GM23338 (cell line): ENCODE measurements around the gene CDH4. TPM values are rescaled to one million over a fixed set of nuclear protein-coding genes. Genes with fewer than 3 reads are reported as not detected.

ENCODE experiments used
- ATAC-seq: fragments of 200-7000 bp; cut with Tn5 transposase; 3 replicates; pipeline ENCODE4 v1.9.1; 2020
- DNase-seq: peaks from one replicate; pipeline ENCODE4 v3.0.0-alpha.2; 2015; ENCODE audit warnings: low spot score
- H2AFZ ChIP-seq: fragments of 200-600 bp; sonication (generic); 2 replicates; pipeline ENCODE4 v1.8.0; 2016; ENCODE audit warnings: antibody characterized with exemption, mild to moderate bottlenecking, moderate library complexity
- H3F3A ChIP-seq: fragments of 200-600 bp; sonication (generic); replicated peaks from 2 replicates; pipeline ENCODE4 v1.8.0; 2017; ENCODE audit warnings: antibody characterized with exemption, mixed run types, low read depth
- H3K27ac ChIP-seq: fragments of 200-600 bp; sonication (generic); 2 replicates; pipeline ENCODE4 v1.6.1; 2016; ENCODE audit warnings: low read depth
- H3K27me3 ChIP-seq: fragments of 200-600 bp; sonication (generic); 2 replicates; pipeline ENCODE4 v1.8.0; 2016; ENCODE audit warnings: mild to moderate bottlenecking, mixed run types, moderate library complexity; ENCODE audit not compliant: insufficient read depth
- H3K36me3 ChIP-seq: fragments of 200-600 bp; sonication (generic); 2 replicates; pipeline ENCODE4 v1.8.0; 2016; ENCODE audit warnings: mild to moderate bottlenecking; ENCODE audit not compliant: insufficient read depth
- H3K4me1 ChIP-seq: fragments of 200-600 bp; sonication (generic); 2 replicates; pipeline ENCODE4 v1.8.0; 2016; ENCODE audit warnings: mild to moderate bottlenecking, moderate library complexity; ENCODE audit not compliant: insufficient read depth
- H3K4me2 ChIP-seq: fragments of 200-600 bp; sonication (generic); 2 replicates; pipeline ENCODE4 v1.7.1; 2017; ENCODE audit warnings: mixed run types
- H3K4me3 ChIP-seq: fragments of 200-600 bp; sonication (generic); 2 replicates; pipeline ENCODE4 v1.6.1; 2016; ENCODE audit warnings: mixed run types
- H3K79me2 ChIP-seq: fragments of 200-600 bp; sonication (generic); replicated peaks from 2 replicates; pipeline ENCODE4 v1.8.0; 2017; ENCODE audit warnings: mild to moderate bottlenecking; ENCODE audit not compliant: insufficient read depth
- H3K9me2 ChIP-seq: fragments of 200-600 bp; sonication (generic); 2 replicates; pipeline ENCODE4 v1.8.0; 2017; ENCODE audit not compliant: insufficient read depth
- H4K20me1 ChIP-seq: fragments of 200-600 bp; sonication (generic); replicated peaks from 2 replicates; pipeline ENCODE4 v1.8.0; 2017; ENCODE audit warnings: mild to moderate bottlenecking; ENCODE audit not compliant: insufficient read depth
- H3K27ac Mint-ChIP-seq: 2 replicates; pipeline ENCODE4 v1.8.0; 2020; ENCODE audit warnings: inconsistent platforms, mild to moderate bottlenecking, moderate library complexity, mixed read lengths
- H3K27me3 Mint-ChIP-seq: 3 replicates; pipeline ENCODE4 v1.8.0; 2022; ENCODE audit warnings: low read depth, mild to moderate bottlenecking, moderate library complexity, mixed read lengths, inconsistent platforms; ENCODE audit not compliant: insufficient read depth, poor library complexity
- H3K36me3 Mint-ChIP-seq: 3 replicates; pipeline ENCODE4 v1.8.0; 2021; ENCODE audit warnings: low read depth, mild to moderate bottlenecking, inconsistent platforms, moderate library complexity, mixed read lengths
- H3K4me1 Mint-ChIP-seq: 3 replicates; pipeline ENCODE4 v1.8.0; 2020; ENCODE audit warnings: mild to moderate bottlenecking, inconsistent platforms, mixed read lengths
- H3K4me3 Mint-ChIP-seq: 3 replicates; pipeline ENCODE4 v1.8.0; 2021; ENCODE audit warnings: moderate library complexity, mild to moderate bottlenecking, inconsistent platforms, mixed read lengths
- H3K9me3 Mint-ChIP-seq: 3 replicates; pipeline ENCODE4 v1.8.0; 2020; ENCODE audit warnings: moderate library complexity, mild to moderate bottlenecking, inconsistent platforms, mixed read lengths
- EZH2 ChIP-seq: fragments of 200-600 bp; sonication (generic); IDR thresholded peaks from one replicate; pipeline ENCODE4 v1.8.0; 2017; ENCODE audit warnings: antibody characterized with exemption, mild to moderate bottlenecking, low read depth; ENCODE audit not compliant: unreplicated experiment
- EZH2phosphoT487 ChIP-seq: fragments of 200-600 bp; sonication (generic); IDR thresholded peaks from one replicate; pipeline ENCODE4 v1.8.1; 2018; ENCODE audit warnings: antibody characterized with exemption; ENCODE audit not compliant: unreplicated experiment
- JUNB ChIP-seq: IDR thresholded peaks from one replicate; pipeline ENCODE4 v1.6.1; 2016; ENCODE audit warnings: antibody characterized with exemption; ENCODE audit not compliant: unreplicated experiment
- NANOG ChIP-seq: IDR thresholded peaks from 2 replicates; pipeline ENCODE4 v1.6.1; 2016; ENCODE audit warnings: antibody characterized with exemption, borderline replicate concordance
- POLR2AphosphoS5 ChIP-seq: IDR thresholded peaks from 2 replicates; pipeline ENCODE4 v1.6.1; 2016; ENCODE audit warnings: antibody characterized with exemption, low read depth
- ZNF114 ChIP-seq: fragments of 250-450 bp; sonication (Bioruptor Pico); IDR thresholded peaks from 2 replicates; pipeline ENCODE4 v1.5.0; 2020; ENCODE audit warnings: mild to moderate bottlenecking, moderate library complexity
- ZNF331 ChIP-seq: fragments of 250-450 bp; sonication (Bioruptor Pico); IDR thresholded peaks from 2 replicates; pipeline ENCODE4 v1.5.0; 2020; ENCODE audit warnings: low read depth, mild to moderate bottlenecking, moderate library complexity
- polyA plus RNA-seq: library from polyadenylated mRNA; unstranded; fragments of >200 nt; fragmentation: Nextera tagmentation; extraction: Ambion mirVana; gene quantifications from 2 replicates; pipeline ENCODE4 v1.2.1, GENCODE V29; 2016
- total RNA-seq: library from RNA; depleted of rRNA; stranded (reverse); fragments of >200 nt; shearing (Covaris generic); gene quantifications from 2 replicates; pipeline ENCODE4 v1.2.3, GENCODE V29; 2014
- TF ChIP-seq, protein P1 (sequence below): IDR thresholded peaks from one replicate; pipeline ENCODE4 v1.6.1; 2018; ENCODE audit warnings: antibody characterized with exemption; ENCODE audit not compliant: unreplicated experiment
- TF ChIP-seq, protein P2 (sequence below): fragments of 250-450 bp; sonication (Bioruptor Pico); IDR thresholded peaks from 2 replicates; pipeline ENCODE4 v1.5.0; 2020; ENCODE audit warnings: mild to moderate bottlenecking, moderate library complexity

CDH4 gene
- total and polyA plus RNA-seq, 2 experiments from 2014 or later, result 1.2 to 4.2 TPM

- H4K20me1 ChIP-seq, result no peaks in the 10 kb centered on the region
- peaks cover 8% of the 10 kb centered on the region for H3K4me1 ChIP-seq
- H3K79me2 ChIP-seq, result no peaks in the 10 kb centered on the region
- H3K4me3 Mint-ChIP-seq, result no peak overlapping the region
- TF ChIP-seq NANOG, result no peak
- TF ChIP-seq POLR2AphosphoS5, result no peak
- TF ChIP-seq EZH2phosphoT487, result no peak
- TF ChIP-seq EZH2, result no peak
- TF ChIP-seq ZNF331 (CRISPR knock-in tag), result no peak
- TF ChIP-seq ZNF114, result no peak
- TF ChIP-seq, protein P1, sequence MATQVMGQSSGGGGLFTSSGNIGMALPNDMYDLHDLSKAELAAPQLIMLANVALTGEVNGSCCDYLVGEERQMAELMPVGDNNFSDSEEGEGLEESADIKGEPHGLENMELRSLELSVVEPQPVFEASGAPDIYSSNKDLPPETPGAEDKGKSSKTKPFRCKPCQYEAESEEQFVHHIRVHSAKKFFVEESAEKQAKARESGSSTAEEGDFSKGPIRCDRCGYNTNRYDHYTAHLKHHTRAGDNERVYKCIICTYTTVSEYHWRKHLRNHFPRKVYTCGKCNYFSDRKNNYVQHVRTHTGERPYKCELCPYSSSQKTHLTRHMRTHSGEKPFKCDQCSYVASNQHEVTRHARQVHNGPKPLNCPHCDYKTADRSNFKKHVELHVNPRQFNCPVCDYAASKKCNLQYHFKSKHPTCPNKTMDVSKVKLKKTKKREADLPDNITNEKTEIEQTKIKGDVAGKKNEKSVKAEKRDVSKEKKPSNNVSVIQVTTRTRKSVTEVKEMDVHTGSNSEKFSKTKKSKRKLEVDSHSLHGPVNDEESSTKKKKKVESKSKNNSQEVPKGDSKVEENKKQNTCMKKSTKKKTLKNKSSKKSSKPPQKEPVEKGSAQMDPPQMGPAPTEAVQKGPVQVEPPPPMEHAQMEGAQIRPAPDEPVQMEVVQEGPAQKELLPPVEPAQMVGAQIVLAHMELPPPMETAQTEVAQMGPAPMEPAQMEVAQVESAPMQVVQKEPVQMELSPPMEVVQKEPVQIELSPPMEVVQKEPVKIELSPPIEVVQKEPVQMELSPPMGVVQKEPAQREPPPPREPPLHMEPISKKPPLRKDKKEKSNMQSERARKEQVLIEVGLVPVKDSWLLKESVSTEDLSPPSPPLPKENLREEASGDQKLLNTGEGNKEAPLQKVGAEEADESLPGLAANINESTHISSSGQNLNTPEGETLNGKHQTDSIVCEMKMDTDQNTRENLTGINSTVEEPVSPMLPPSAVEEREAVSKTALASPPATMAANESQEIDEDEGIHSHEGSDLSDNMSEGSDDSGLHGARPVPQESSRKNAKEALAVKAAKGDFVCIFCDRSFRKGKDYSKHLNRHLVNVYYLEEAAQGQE, result no peak
- TF ChIP-seq, protein P2, sequence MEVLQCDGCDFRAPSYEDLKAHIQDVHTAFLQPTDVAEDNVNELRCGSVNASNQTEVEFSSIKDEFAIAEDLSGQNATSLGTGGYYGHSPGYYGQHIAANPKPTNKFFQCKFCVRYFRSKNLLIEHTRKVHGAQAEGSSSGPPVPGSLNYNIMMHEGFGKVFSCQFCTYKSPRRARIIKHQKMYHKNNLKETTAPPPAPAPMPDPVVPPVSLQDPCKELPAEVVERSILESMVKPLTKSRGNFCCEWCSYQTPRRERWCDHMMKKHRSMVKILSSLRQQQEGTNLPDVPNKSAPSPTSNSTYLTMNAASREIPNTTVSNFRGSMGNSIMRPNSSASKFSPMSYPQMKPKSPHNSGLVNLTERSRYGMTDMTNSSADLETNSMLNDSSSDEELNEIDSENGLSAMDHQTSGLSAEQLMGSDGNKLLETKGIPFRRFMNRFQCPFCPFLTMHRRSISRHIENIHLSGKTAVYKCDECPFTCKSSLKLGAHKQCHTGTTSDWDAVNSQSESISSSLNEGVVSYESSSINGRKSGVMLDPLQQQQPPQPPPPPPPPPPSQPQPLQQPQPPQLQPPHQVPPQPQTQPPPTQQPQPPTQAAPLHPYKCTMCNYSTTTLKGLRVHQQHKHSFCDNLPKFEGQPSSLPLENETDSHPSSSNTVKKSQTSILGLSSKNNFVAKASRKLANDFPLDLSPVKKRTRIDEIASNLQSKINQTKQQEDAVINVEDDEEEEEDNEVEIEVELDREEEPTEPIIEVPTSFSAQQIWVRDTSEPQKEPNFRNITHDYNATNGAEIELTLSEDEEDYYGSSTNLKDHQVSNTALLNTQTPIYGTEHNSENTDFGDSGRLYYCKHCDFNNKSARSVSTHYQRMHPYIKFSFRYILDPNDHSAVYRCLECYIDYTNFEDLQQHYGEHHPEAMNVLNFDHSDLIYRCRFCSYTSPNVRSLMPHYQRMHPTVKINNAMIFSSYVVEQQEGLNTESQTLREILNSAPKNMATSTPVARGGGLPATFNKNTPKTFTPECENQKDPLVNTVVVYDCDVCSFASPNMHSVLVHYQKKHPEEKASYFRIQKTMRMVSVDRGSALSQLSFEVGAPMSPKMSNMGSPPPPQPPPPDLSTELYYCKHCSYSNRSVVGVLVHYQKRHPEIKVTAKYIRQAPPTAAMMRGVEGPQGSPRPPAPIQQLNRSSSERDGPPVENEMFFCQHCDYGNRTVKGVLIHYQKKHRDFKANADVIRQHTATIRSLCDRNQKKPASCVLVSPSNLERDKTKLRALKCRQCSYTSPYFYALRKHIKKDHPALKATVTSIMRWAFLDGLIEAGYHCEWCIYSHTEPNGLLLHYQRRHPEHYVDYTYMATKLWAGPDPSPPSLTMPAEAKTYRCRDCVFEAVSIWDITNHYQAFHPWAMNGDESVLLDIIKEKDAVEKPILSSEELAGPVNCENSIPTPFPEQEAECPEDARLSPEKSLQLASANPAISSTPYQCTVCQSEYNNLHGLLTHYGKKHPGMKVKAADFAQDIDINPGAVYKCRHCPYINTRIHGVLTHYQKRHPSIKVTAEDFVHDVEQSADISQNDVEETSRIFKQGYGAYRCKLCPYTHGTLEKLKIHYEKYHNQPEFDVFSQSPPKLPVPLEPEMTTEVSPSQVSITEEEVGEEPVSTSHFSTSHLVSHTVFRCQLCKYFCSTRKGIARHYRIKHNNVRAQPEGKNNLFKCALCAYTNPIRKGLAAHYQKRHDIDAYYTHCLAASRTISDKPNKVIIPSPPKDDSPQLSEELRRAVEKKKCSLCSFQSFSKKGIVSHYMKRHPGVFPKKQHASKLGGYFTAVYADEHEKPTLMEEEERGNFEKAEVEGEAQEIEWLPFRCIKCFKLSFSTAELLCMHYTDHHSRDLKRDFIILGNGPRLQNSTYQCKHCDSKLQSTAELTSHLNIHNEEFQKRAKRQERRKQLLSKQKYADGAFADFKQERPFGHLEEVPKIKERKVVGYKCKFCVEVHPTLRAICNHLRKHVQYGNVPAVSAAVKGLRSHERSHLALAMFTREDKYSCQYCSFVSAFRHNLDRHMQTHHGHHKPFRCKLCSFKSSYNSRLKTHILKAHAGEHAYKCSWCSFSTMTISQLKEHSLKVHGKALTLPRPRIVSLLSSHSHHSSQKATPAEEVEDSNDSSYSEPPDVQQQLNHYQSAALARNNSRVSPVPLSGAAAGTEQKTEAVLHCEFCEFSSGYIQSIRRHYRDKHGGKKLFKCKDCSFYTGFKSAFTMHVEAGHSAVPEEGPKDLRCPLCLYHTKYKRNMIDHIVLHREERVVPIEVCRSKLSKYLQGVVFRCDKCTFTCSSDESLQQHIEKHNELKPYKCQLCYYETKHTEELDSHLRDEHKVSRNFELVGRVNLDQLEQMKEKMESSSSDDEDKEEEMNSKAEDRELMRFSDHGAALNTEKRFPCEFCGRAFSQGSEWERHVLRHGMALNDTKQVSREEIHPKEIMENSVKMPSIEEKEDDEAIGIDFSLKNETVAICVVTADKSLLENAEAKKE, result no peak
- no peak for TF ChIP-seq JUNB
- H3K27ac Mint-ChIP-seq, result no peak overlapping the region
- H3K4me2 ChIP-seq, result no peak overlapping the region
- peaks cover 14% of the 10 kb centered on the region for H3K27me3 Mint-ChIP-seq
- no peak overlapping the region for H3K27ac ChIP-seq
- H3K36me3 ChIP-seq, result no peaks in the 10 kb centered on the region
- H3K9me3 Mint-ChIP-seq, result peaks cover 14% of the 10 kb centered on the region
- no peaks in the 10 kb centered on the region for H3F3A ChIP-seq
- no peak overlapping the region for H3K4me3 ChIP-seq
- 0 out of 2 replicates have a peak, but pooled peaks cover 3% of the 10 kb centered on the region for H3K27me3 ChIP-seq
- peaks cover 16% of the 10 kb centered on the region for H3K36me3 Mint-ChIP-seq
- H2AFZ ChIP-seq, result no peak overlapping the region
- peaks cover 5% of the 10 kb centered on the region; the same call in 1 of the 2 replicates for H3K9me2 ChIP-seq
- ATAC-seq, result no peak
- DNase-seq, result no peak
- H3K4me1 Mint-ChIP-seq, result peaks cover 46% of the 10 kb centered on the region
These were observed 253.4 kb downstream of the CDH4 start for GRCh38 chr20:61505508-61505907.
